ENCODE results near the gene APOL5. TPM values are rescaled to one million over a fixed set of nuclear protein-coding genes. Genes with fewer than 3 reads are reported as not detected.

APOL5 gene
- polyA plus RNA-seq, 1 of the 3 experiments (the other 2 are of a cell fraction): not detected

- WGBS (ENCODE audit: low lambda C conversion rate): 100% methylated on average over 1 of the region's 1 CpG
- Histone ChIP-seq H3K27me3 (ENCODE audit: insufficient read depth) (no peaks in the 10 kb centered on the region), H3K79me2 (ENCODE audit: insufficient read depth) (0 out of 2 replicates have a peak, but pooled peaks cover 13% of the 10 kb centered on the region), H3F3A (replicated peaks; ENCODE audit: insufficient read depth) (no peaks in the 10 kb centered on the region), H3K9me3 (no peaks in the 10 kb centered on the region), H3K9ac (no peak overlapping the region), H3K4me2 (no peak overlapping the region), H4K20me1 (ENCODE audit: insufficient read depth) (no peaks in the 10 kb centered on the region), H3K4me1 (ENCODE audit: control insufficient read depth in 1 of 2, insufficient read depth in 2 of 2, low read depth in 1 of 2, low read length in 1 of 2) (no peaks in the 10 kb centered on the region; a peak in 1 of 4 replicates), H3K27ac (ENCODE audit: low read depth in 2 of 2, low read length in 1 of 2) (no peak overlapping the region), H3K36me3 (replicated peaks in 1 of 2; ENCODE audit: control insufficient read depth in 1 of 2, insufficient read depth in 2 of 2, low read length in 1 of 2) (peaks cover 69 to 74% of the 10 kb centered on the region in 2 experiments), H2AFZ (ENCODE audit: low read depth) (no peak overlapping the region), H3K4me3 (ENCODE audit: low read depth in 2 of 2, low read length in 1 of 2) (no peak overlapping the region), H3K9me2 (no peaks in the 10 kb centered on the region)
- POLR2A ChIA-PET: no interaction called here
- CTCF ChIA-PET: no interaction called here
- TF ChIP-seq POLR2AphosphoS5 (IDR thresholded peaks at IDR 0.05; ENCODE audit: low read depth, low read length): no peak
- no peak for TF ChIP-seq FOSL2 (IDR thresholded peaks at IDR 0.05; ENCODE audit: borderline replicate concordance, low read depth)
- no peak for TF ChIP-seq NRF1 (IDR thresholded peaks at IDR 0.05; ENCODE audit: low read depth, low read length)
- no peak for TF ChIP-seq CTCF (IDR thresholded peaks at IDR 0.05)
- no peak for TF ChIP-seq RCOR1 (IDR thresholded peaks at IDR 0.05; ENCODE audit: low read length)
- no peak for TF ChIP-seq JUND (IDR thresholded peaks at IDR 0.05)
- TF ChIP-seq FOXM1 (IDR thresholded peaks at IDR 0.05; ENCODE audit: low read depth): no peak
- TF ChIP-seq FOXJ3 (CRISPR knock-in tag; IDR thresholded peaks at IDR 0.05): no peak
- no peak for TF ChIP-seq SIN3A (IDR thresholded peaks at IDR 0.05; ENCODE audit: borderline replicate concordance, low read depth, low read length)
- TF ChIP-seq MXI1 (IDR thresholded peaks at IDR 0.05; ENCODE audit: low read depth, low read length): no peak
- no peak for TF ChIP-seq GABPA (IDR thresholded peaks at IDR 0.05; ENCODE audit: low read depth)
- no peak for TF ChIP-seq IRF3 (IDR thresholded peaks at IDR 0.05; ENCODE audit: low read depth, low read length)
- TF ChIP-seq RXRA (IDR thresholded peaks at IDR 0.05; ENCODE audit: borderline replicate concordance, low read depth): no peak
- no peak for TF ChIP-seq USF2 (IDR thresholded peaks at IDR 0.05; ENCODE audit: borderline replicate concordance, low read depth, low read length)
- TF ChIP-seq GATA2 (CRISPR knock-in tag; IDR thresholded peaks at IDR 0.05): no peak
- no peak for DNase-seq
These were observed 40.7 kb downstream of the APOL5 start for GRCh38 chr22:35758394-35758793.
